BLaER1 (cell line): ENCODE measurements around the gene TMEM198.

ENCODE experiments used
- H3K27ac ChIP-seq: shearing (Covaris generic); formaldehyde crosslinking; 2 replicates; pipeline ENCODE4 v1.8.1; 2022
- H3K27me3 ChIP-seq: shearing (Covaris generic); formaldehyde crosslinking; 2 replicates; pipeline ENCODE4 v1.8.1; 2022
- H3K36me3 ChIP-seq: shearing (Covaris generic); formaldehyde crosslinking; 2 replicates; pipeline ENCODE4 v1.8.1; 2022
- H3K4me1 ChIP-seq: shearing (Covaris generic); formaldehyde crosslinking; 2 replicates; pipeline ENCODE4 v1.8.1; 2022
- H3K4me2 ChIP-seq: shearing (Covaris generic); formaldehyde crosslinking; 2 replicates; pipeline ENCODE4 v1.8.1; 2022
- H3K4me3 ChIP-seq: shearing (Covaris generic); formaldehyde crosslinking; 2 replicates; pipeline ENCODE4 v1.8.1; 2022
- H3K9ac ChIP-seq: shearing (Covaris generic); formaldehyde crosslinking; 2 replicates; pipeline ENCODE4 v1.8.1; 2022
- H3K9me3 ChIP-seq: shearing (Covaris generic); formaldehyde crosslinking; 2 replicates; pipeline ENCODE4 v1.8.1; 2022
- H4K20me1 ChIP-seq: shearing (Covaris generic); formaldehyde crosslinking; 2 replicates; pipeline ENCODE4 v1.8.1; 2022
- Cebpa-rat ChIP-seq: shearing (Covaris generic); IDR thresholded peaks from 2 replicates; pipeline ENCODE4 v1.8.1; 2022

The TMEM198 gene

GRCh38 chr2:219524817-219525216 is 19.0 kb upstream of the TMEM198 start:
- Histone ChIP-seq H3K9ac (no peak overlapping the region), H3K36me3 (no peaks in the 10 kb centered on the region), H3K4me3 (no peak overlapping the region), H3K4me2 (no peak overlapping the region), H3K9me3 (no peaks in the 10 kb centered on the region), H3K27ac (no peak overlapping the region), H4K20me1 (no peaks in the 10 kb centered on the region; the same call in 1 of the 2 replicates), H3K4me1 (peaks cover 39% of the 10 kb centered on the region), H3K27me3 (peaks cover 89% of the 10 kb centered on the region)
- TF ChIP-seq Cebpa-rat: no peak

- Histone ChIP-seq H3K4me3 (no peak overlapping the region), H3K9me3 (no peaks in the 10 kb centered on the region), H3K4me1 (peaks cover 38% of the 10 kb centered on the region), H3K27me3 (peaks cover 91% of the 10 kb centered on the region), H3K4me2 (no peak overlapping the region), H3K36me3 (no peaks in the 10 kb centered on the region), H3K9ac (no peak overlapping the region), H4K20me1 (no peaks in the 10 kb centered on the region; the same call in 1 of the 2 replicates), H3K27ac (no peak overlapping the region)
- TF ChIP-seq Cebpa-rat: no peak
Measured at GRCh38 chr2:219525533-219526232, 18.1 kb upstream of the TMEM198 start.

GRCh38 chr2:219526320-219527075 is 17.3 kb upstream of the TMEM198 start:
- H3K27me3 ChIP-seq: peaks cover 85% of the 10 kb centered on the region
- H3K36me3 ChIP-seq: no peaks in the 10 kb centered on the region
- no peaks in the 10 kb centered on the region for H3K9me3 ChIP-seq
- no peaks in the 10 kb centered on the region; the same call in 1 of the 2 replicates for H4K20me1 ChIP-seq
- H3K4me1 ChIP-seq: peaks cover 30% of the 10 kb centered on the region
- H3K9ac ChIP-seq: no peak overlapping the region
- no peak overlapping the region for H3K4me3 ChIP-seq
- no peak overlapping the region for H3K4me2 ChIP-seq
- H3K27ac ChIP-seq: no peak overlapping the region
- TF ChIP-seq Cebpa-rat: no peak

- no peak for TF ChIP-seq Cebpa-rat
Measured at GRCh38 chr2:219527076-219527394, 16.8 kb upstream of the TMEM198 start.

GRCh38 chr2:219527472-219527871 is 16.4 kb upstream of the TMEM198 start:
- no peak for TF ChIP-seq Cebpa-rat
- Histone ChIP-seq H3K4me2 (0 out of 2 replicates have a peak overlapping the region, but pooled peaks have one; percentile 2), H3K4me3 (no peak overlapping the region), H3K27me3 (peaks cover 75% of the 10 kb centered on the region), H3K27ac (no peak overlapping the region), H3K4me1 (peaks cover 22% of the 10 kb centered on the region), H3K9me3 (no peaks in the 10 kb centered on the region), H3K36me3 (no peaks in the 10 kb centered on the region), H3K9ac (no peak overlapping the region), H4K20me1 (no peaks in the 10 kb centered on the region)

More at GRCh38 chr2:219527076-219527394, 16.8 kb upstream of the TMEM198 start:
- no peaks in the 10 kb centered on the region for H3K9me3 ChIP-seq
- H3K4me1 ChIP-seq: peaks cover 25% of the 10 kb centered on the region
- H3K4me3 ChIP-seq: no peak overlapping the region
- H3K4me2 ChIP-seq: no peak overlapping the region
- no peaks in the 10 kb centered on the region for H3K36me3 ChIP-seq
- H3K27me3 ChIP-seq: peaks cover 80% of the 10 kb centered on the region
- H3K9ac ChIP-seq: no peak overlapping the region
- H4K20me1 ChIP-seq: no peaks in the 10 kb centered on the region
- no peak overlapping the region for H3K27ac ChIP-seq

GRCh38 chr2:219530048-219530963 is 13.5 kb upstream of the TMEM198 start:
- peaks cover 47% of the 10 kb centered on the region for H3K27me3 ChIP-seq
- H3K36me3 ChIP-seq: no peaks in the 10 kb centered on the region
- no peak overlapping the region for H3K27ac ChIP-seq
- TF ChIP-seq Cebpa-rat: no peak
- H3K9me3 ChIP-seq: no peaks in the 10 kb centered on the region
- H3K4me3 ChIP-seq: no peak overlapping the region
- H3K9ac ChIP-seq: no peak overlapping the region
- H3K4me2 ChIP-seq: peak overlapping the region; percentile 69
- H3K4me1 ChIP-seq: peaks cover 6% of the 10 kb centered on the region
- no peaks in the 10 kb centered on the region for H4K20me1 ChIP-seq

GRCh38 chr2:219531639-219532377 is 12.0 kb upstream of the TMEM198 start:
- Histone ChIP-seq H3K27ac (no peak overlapping the region), H4K20me1 (no peaks in the 10 kb centered on the region), H3K4me1 (peaks cover 6% of the 10 kb centered on the region), H3K4me3 (no peak overlapping the region), H3K9ac (no peak overlapping the region), H3K27me3 (peaks cover 32% of the 10 kb centered on the region), H3K9me3 (no peaks in the 10 kb centered on the region), H3K36me3 (no peaks in the 10 kb centered on the region), H3K4me2 (no peak overlapping the region)
- no peak for TF ChIP-seq Cebpa-rat

GRCh38 chr2:219532378-219532649 is 11.5 kb upstream of the TMEM198 start:
- peaks cover 11% of the 10 kb centered on the region for H3K4me1 ChIP-seq
- TF ChIP-seq Cebpa-rat: no peak
- H3K9me3 ChIP-seq: no peaks in the 10 kb centered on the region
- H3K4me2 ChIP-seq: no peak overlapping the region
- H3K9ac ChIP-seq: no peak overlapping the region
- no peak overlapping the region for H3K4me3 ChIP-seq
- no peak overlapping the region for H3K27ac ChIP-seq
- peaks cover 27% of the 10 kb centered on the region for H3K27me3 ChIP-seq
- no peaks in the 10 kb centered on the region for H3K36me3 ChIP-seq
- H4K20me1 ChIP-seq: no peaks in the 10 kb centered on the region

GRCh38 chr2:219533930-219534661 is 9.7 kb upstream of the TMEM198 start:
- peaks cover 4% of the 10 kb centered on the region for H3K36me3 ChIP-seq
- H3K27me3 ChIP-seq: peaks cover 9% of the 10 kb centered on the region
- TF ChIP-seq Cebpa-rat: no peak
- no peak overlapping the region for H3K4me2 ChIP-seq
- H3K4me1 ChIP-seq: peaks cover 28% of the 10 kb centered on the region
- H3K27ac ChIP-seq: no peak overlapping the region
- peaks cover 4% of the 10 kb centered on the region; the same call in 1 of the 2 replicates for H4K20me1 ChIP-seq
- H3K4me3 ChIP-seq: no peak overlapping the region
- no peaks in the 10 kb centered on the region for H3K9me3 ChIP-seq
- H3K9ac ChIP-seq: no peak overlapping the region
